ENCODE measurements around the gene DYNLT2.

Gene DYNLT2

GRCh38 chr6:169778646-169779045, 27.3 kb upstream of the DYNLT2 start:
- Histone ChIP-seq H2AFZ (ENCODE audit: low read depth, low read length) (no peak overlapping the region), H3K36me3 (replicated peaks; ENCODE audit: low read depth, low read length) (no peaks in the 10 kb centered on the region), H3K4me2 (ENCODE audit: low read length) (no peak overlapping the region), H3K4me1 (ENCODE audit: low read length) (no peaks in the 10 kb centered on the region), H3K9me3 (ENCODE audit: insufficient read depth, low read length) (no peaks in the 10 kb centered on the region), H3K27me3 (ENCODE audit: low read depth, low read length) (no peaks in the 10 kb centered on the region), H4K20me1 (ENCODE audit: insufficient read depth, low read length) (no peaks in the 10 kb centered on the region), H3K27ac (ENCODE audit: low read length) (no peak overlapping the region), H3K79me2 (ENCODE audit: low read length) (no peaks in the 10 kb centered on the region), H3K9ac (ENCODE audit: low read length) (no peak overlapping the region), H3K4me3 (ENCODE audit: low read length) (no peak overlapping the region)
- no peak for TF ChIP-seq CTCF (IDR thresholded peaks at IDR 0.05; ENCODE audit: low read depth, low read length)
- no peak for TF ChIP-seq EZH2phosphoT487 (IDR thresholded peaks at IDR 0.05; ENCODE audit: low read depth)

GRCh38 chr6:169777896-169778295, 26.5 kb upstream of the DYNLT2 start:
- Histone ChIP-seq H3K27me3 (ENCODE audit: low read depth, low read length) (no peaks in the 10 kb centered on the region), H3K36me3 (replicated peaks; ENCODE audit: low read depth, low read length) (no peaks in the 10 kb centered on the region), H4K20me1 (ENCODE audit: insufficient read depth, low read length) (no peaks in the 10 kb centered on the region), H3K4me1 (ENCODE audit: low read length) (no peaks in the 10 kb centered on the region), H2AFZ (ENCODE audit: low read depth, low read length) (no peak overlapping the region), H3K4me3 (ENCODE audit: low read length) (no peak overlapping the region), H3K9me3 (ENCODE audit: insufficient read depth, low read length) (no peaks in the 10 kb centered on the region), H3K79me2 (ENCODE audit: low read length) (no peaks in the 10 kb centered on the region), H3K9ac (ENCODE audit: low read length) (no peak overlapping the region), H3K27ac (ENCODE audit: low read length) (no peak overlapping the region), H3K4me2 (ENCODE audit: low read length) (no peak overlapping the region)
- TF ChIP-seq EZH2phosphoT487 (IDR thresholded peaks at IDR 0.05; ENCODE audit: low read depth) (no peak), CTCF (IDR thresholded peaks at IDR 0.05; ENCODE audit: low read depth, low read length) (no peak)

GRCh38 chr6:169776379-169776778, 25.0 kb upstream of the DYNLT2 start:
- no peak for TF ChIP-seq CTCF (IDR thresholded peaks at IDR 0.05; ENCODE audit: low read depth, low read length)
- no peak for TF ChIP-seq EZH2phosphoT487 (IDR thresholded peaks at IDR 0.05; ENCODE audit: low read depth)
- no peaks in the 10 kb centered on the region for H3K4me1 ChIP-seq (ENCODE audit: low read length)
- no peak overlapping the region for H3K27ac ChIP-seq (ENCODE audit: low read length)
- no peaks in the 10 kb centered on the region for H3K36me3 ChIP-seq (replicated peaks; ENCODE audit: low read depth, low read length)
- no peak overlapping the region for H2AFZ ChIP-seq (ENCODE audit: low read depth, low read length)
- H4K20me1 ChIP-seq (ENCODE audit: insufficient read depth, low read length) = no peaks in the 10 kb centered on the region
- H3K4me2 ChIP-seq (ENCODE audit: low read length) = no peak overlapping the region
- H3K27me3 ChIP-seq (ENCODE audit: low read depth, low read length) = no peaks in the 10 kb centered on the region
- no peaks in the 10 kb centered on the region for H3K79me2 ChIP-seq (ENCODE audit: low read length)
- H3K4me3 ChIP-seq (ENCODE audit: low read length) = no peak overlapping the region
- no peaks in the 10 kb centered on the region for H3K9me3 ChIP-seq (ENCODE audit: insufficient read depth, low read length)
- H3K9ac ChIP-seq (ENCODE audit: low read length) = no peak overlapping the region

- Histone ChIP-seq H3K27me3 (ENCODE audit: low read depth, low read length) (no peaks in the 10 kb centered on the region), H3K9ac (ENCODE audit: low read length) (no peak overlapping the region), H3K4me2 (ENCODE audit: low read length) (no peak overlapping the region), H3K79me2 (ENCODE audit: low read length) (no peaks in the 10 kb centered on the region), H3K27ac (ENCODE audit: low read length) (no peak overlapping the region), H3K9me3 (ENCODE audit: insufficient read depth, low read length) (no peaks in the 10 kb centered on the region), H3K4me1 (ENCODE audit: low read length) (no peaks in the 10 kb centered on the region), H2AFZ (ENCODE audit: low read depth, low read length) (no peak overlapping the region), H4K20me1 (ENCODE audit: insufficient read depth, low read length) (no peaks in the 10 kb centered on the region), H3K36me3 (replicated peaks; ENCODE audit: low read depth, low read length) (no peaks in the 10 kb centered on the region), H3K4me3 (ENCODE audit: low read length) (no peak overlapping the region)
- TF ChIP-seq EZH2phosphoT487 (IDR thresholded peaks at IDR 0.05; ENCODE audit: low read depth) = no peak
- TF ChIP-seq CTCF (IDR thresholded peaks at IDR 0.05; ENCODE audit: low read depth, low read length) = no peak
Measured at GRCh38 chr6:169775321-169775720, 23.9 kb upstream of the DYNLT2 start.

All from OCI-LY3 (cell line).